ENCODE measurements around the gene PRR16. TPM values are rescaled to one million over a fixed set of nuclear protein-coding genes. Genes with fewer than 3 reads are reported as not detected.

The PRR16 gene
- total RNA-seq, 1 donor from 2014 or later = 0.23 TPM

DNA sequence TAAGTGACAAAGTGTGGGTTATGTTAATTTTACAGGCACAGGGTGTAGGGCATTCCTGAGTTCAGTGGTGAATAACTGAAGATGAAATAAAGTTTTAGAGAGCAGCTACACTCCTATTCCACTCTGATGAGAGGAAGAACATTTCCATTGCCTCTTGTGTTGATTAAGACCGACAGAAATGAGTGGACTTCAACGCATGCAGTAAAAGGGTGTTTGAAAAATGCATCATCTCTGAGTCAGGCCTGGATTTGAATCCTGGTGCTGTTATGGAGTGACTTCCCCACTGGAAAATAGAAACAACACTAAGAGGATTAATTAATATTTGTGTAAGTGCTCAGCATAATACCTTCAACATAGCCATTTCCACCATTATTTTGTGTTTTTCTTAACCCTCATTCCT lies 86.3 kb downstream of the PRR16 start:
- TF ChIP-seq, protein P1, sequence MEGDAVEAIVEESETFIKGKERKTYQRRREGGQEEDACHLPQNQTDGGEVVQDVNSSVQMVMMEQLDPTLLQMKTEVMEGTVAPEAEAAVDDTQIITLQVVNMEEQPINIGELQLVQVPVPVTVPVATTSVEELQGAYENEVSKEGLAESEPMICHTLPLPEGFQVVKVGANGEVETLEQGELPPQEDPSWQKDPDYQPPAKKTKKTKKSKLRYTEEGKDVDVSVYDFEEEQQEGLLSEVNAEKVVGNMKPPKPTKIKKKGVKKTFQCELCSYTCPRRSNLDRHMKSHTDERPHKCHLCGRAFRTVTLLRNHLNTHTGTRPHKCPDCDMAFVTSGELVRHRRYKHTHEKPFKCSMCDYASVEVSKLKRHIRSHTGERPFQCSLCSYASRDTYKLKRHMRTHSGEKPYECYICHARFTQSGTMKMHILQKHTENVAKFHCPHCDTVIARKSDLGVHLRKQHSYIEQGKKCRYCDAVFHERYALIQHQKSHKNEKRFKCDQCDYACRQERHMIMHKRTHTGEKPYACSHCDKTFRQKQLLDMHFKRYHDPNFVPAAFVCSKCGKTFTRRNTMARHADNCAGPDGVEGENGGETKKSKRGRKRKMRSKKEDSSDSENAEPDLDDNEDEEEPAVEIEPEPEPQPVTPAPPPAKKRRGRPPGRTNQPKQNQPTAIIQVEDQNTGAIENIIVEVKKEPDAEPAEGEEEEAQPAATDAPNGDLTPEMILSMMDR (conservative IDR thresholded peaks at IDR 0.05; ENCODE audit: low read depth, low read length) = no peak
- no peak for DNase-seq (ENCODE audit: low read depth)
- H3K4me3 ChIP-seq (ENCODE audit: low read depth, low read length) = no peak overlapping the region

DNA sequence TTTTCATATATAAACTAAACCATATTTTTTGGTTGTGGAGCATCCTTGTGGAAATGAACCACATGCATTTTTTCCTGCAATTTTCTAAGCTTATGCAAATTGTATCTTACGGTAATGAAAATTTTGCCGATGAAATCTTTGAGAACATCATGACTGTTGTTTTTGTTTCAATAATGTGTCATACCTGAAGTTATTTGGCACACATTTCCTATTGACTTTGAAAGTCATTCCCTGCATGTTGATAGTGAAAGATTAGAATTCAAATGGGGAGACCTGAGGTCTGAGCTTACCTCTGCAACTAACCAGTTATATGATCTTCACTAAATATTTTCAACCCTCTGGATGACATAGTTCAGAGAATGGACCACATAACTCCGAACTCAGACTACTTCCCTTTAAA lies 88.5 kb downstream of the PRR16 start:
- TF ChIP-seq, protein P1 (conservative IDR thresholded peaks at IDR 0.05; ENCODE audit: low read depth, low read length) = no peak
- no peak for DNase-seq (ENCODE audit: low read depth)
- H3K4me3 ChIP-seq (ENCODE audit: low read depth, low read length) = no peak overlapping the region

DNA sequence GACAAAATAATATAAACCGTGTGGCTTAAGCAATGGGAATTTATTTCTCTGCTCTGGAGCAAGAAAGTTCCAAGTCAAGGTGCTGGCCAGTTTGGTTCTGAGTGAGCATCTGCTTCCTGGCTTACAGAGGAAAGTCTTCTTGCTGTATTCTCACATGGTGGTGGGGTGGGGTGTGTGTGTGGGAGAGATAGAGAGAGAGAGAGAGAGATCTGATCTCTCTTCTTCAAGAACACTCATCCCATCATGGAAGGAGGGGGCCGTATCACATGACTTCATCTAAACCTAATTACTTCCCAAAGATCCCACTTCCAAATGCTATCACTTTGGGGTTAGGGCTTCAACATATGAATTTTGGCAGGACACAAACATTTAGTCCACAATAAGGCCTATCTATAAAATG lies 91.2 kb downstream of the PRR16 start:
- no peak overlapping the region for H3K4me3 ChIP-seq (ENCODE audit: low read depth, low read length)
- TF ChIP-seq, protein P1 (conservative IDR thresholded peaks at IDR 0.05; ENCODE audit: low read depth, low read length) = no peak
- no peak for DNase-seq (ENCODE audit: low read depth)

DNA sequence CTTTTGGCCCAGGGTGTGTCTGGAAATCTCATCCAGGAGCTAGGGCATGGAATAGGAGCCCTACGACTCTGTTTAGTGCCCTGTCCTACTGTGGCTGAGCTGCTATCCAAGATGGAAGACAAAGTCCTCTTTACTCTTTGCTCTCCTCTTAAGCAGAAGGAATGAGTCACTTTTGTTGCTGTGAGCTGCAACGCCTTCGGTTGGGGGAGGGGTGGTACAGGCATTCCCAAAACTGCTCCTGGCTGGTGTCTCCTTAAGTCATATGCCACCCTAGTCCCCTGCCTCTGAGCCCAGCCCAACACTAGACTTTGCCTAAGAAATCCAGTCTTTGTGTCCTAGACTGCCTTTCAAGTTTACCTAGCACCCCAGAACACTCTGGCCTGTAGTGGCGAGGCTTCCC lies 99.9 kb downstream of the PRR16 start:
- no peak for DNase-seq (ENCODE audit: low read depth)

DNA sequence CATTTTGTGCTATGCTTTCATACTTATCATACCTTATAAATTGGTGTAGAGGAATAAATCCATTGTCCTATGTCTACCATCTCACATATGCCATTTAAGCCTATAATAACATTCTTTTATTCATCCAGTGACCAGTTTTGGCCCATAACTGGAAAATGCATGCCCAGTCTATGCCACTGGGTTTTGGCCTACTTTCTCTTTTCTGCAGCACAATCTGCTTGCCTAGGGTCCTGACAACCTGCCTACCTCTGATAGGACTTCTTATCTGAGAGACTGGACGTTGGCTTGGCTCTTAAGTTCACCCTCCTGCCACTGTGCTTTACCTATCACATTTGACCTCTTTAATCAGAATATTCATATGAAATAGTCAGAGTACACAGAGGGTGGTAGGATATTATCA lies 103.0 kb downstream of the PRR16 start:
- DNase-seq (ENCODE audit: low read depth) = no peak
- TF ChIP-seq, protein P1 (conservative IDR thresholded peaks at IDR 0.05; ENCODE audit: low read depth, low read length) = no peak
- no peak overlapping the region for H3K4me3 ChIP-seq (ENCODE audit: low read depth, low read length)

More for the DNA sequence above, 99.9 kb downstream of the PRR16 start:
- TF ChIP-seq, protein P1 (conservative IDR thresholded peaks at IDR 0.05; ENCODE audit: low read depth, low read length) = no peak
- H3K4me3 ChIP-seq (ENCODE audit: low read depth, low read length) = no peak overlapping the region

DNA sequence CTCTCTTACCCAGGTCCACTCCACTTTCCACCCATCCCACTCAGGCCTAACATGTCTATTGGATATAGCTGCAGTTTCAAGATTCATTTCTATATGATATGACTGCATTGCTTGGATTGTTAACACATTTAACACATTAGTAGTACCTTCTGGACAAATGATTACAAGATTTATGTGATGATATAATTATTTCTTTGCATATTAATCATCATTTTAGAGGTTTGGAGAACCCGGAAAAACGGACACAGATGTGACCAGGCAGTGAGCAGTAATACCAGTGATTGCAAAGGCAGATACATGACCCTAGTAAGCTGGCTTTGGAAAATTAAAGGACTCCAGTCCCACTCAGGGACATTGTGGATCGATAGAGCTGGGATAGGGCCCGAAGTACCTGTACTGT lies 103.8 kb downstream of the PRR16 start:
- H3K4me3 ChIP-seq (ENCODE audit: low read depth, low read length) = no peak overlapping the region
- TF ChIP-seq, protein P1 (conservative IDR thresholded peaks at IDR 0.05; ENCODE audit: low read depth, low read length) = no peak
- no peak for DNase-seq (ENCODE audit: low read depth)

DNA sequence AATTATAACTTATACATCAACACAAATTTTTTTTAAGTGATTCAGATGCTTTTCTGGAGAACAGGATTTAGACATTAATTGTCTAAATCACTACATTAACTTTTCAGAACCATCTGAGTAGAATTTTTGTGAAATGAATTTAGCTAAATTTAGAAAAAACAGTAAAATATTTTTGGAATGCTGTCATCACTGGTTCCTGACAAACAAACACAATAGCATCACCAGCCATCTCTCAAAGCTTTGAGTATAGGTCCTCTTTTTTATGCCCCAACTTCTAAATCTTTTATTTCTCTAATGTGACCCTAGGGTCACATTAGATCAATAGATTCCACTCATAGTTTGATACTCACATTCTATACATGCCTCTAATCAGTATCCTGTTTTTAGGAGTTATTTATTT lies 104.6 kb downstream of the PRR16 start:
- no peak for DNase-seq (ENCODE audit: low read depth)
- TF ChIP-seq, protein P1 (conservative IDR thresholded peaks at IDR 0.05; ENCODE audit: low read depth, low read length) = no peak
- H3K4me3 ChIP-seq (ENCODE audit: low read depth, low read length) = no peak overlapping the region
